Measurements from ENCODE around the gene SETBP1.
A peak's percentile ranks its signal among the peaks of the same experiment; 100 is the strongest.

SETBP1 gene

GRCh38 chr18:44900627-44901026, 219.9 kb downstream of the SETBP1 start:
- no peak overlapping the region for H3K27ac ChIP-seq
- TF ChIP-seq CTCF (IDR thresholded peaks at IDR 0.05; ENCODE audit: low read depth, low read length, missing control alignments), result no peak
- no peak overlapping the region for H3K4me3 ChIP-seq (ENCODE audit: low read depth, low read length)
- in situ Hi-C loops (cut with HindIII; ENCODE audit: low pct_ligation_motif_present, low sequenced_read_pairs), result no loop called here
- H3K36me3 ChIP-seq (replicated peaks), result no peaks in the 10 kb centered on the region
- no peaks in the 10 kb centered on the region for H3K27me3 ChIP-seq (replicated peaks)
- no peak for DNase-seq

GRCh38 chr18:44901283-44901682, 220.6 kb downstream of the SETBP1 start:
- in situ Hi-C loops (cut with HindIII; ENCODE audit: low pct_ligation_motif_present, low sequenced_read_pairs), result no loop called here
- TF ChIP-seq CTCF (IDR thresholded peaks at IDR 0.05; ENCODE audit: low read depth, low read length, missing control alignments), result peak; percentile 58
- Histone ChIP-seq H3K27ac (no peak overlapping the region), H3K27me3 (replicated peaks) (no peaks in the 10 kb centered on the region), H3K36me3 (replicated peaks) (no peaks in the 10 kb centered on the region), H3K4me3 (ENCODE audit: low read depth, low read length) (no peak overlapping the region)
- DNase-seq, result no peak

- in situ Hi-C loops (cut with HindIII; ENCODE audit: low pct_ligation_motif_present, low sequenced_read_pairs), result no loop called here
- H3K36me3 ChIP-seq (replicated peaks), result no peaks in the 10 kb centered on the region
These were observed 222.6 kb downstream of the SETBP1 start for GRCh38 chr18:44903327-44903726.

GRCh38 chr18:44904768-44905167, 224.1 kb downstream of the SETBP1 start:
- in situ Hi-C loops (cut with HindIII; ENCODE audit: low pct_ligation_motif_present, low sequenced_read_pairs), result no loop called here
- no peak overlapping the region for H3K4me3 ChIP-seq (ENCODE audit: low read depth, low read length)
- no peak overlapping the region for H3K27ac ChIP-seq

More at GRCh38 chr18:44903327-44903726, 222.6 kb downstream of the SETBP1 start:
- no peak for DNase-seq
- Histone ChIP-seq H3K27ac (no peak overlapping the region), H3K27me3 (replicated peaks) (no peaks in the 10 kb centered on the region), H3K4me3 (ENCODE audit: low read depth, low read length) (no peak overlapping the region)
- no peak for TF ChIP-seq CTCF (IDR thresholded peaks at IDR 0.05; ENCODE audit: low read depth, low read length, missing control alignments)

GRCh38 chr18:44909191-44909719, 228.6 kb downstream of the SETBP1 start:
- no peaks in the 10 kb centered on the region for H3K36me3 ChIP-seq (replicated peaks)
- no peaks in the 10 kb centered on the region for H3K27me3 ChIP-seq (replicated peaks)
- DNase-seq, result peak; percentile 38
- no peak overlapping the region for H3K27ac ChIP-seq
- no peak for TF ChIP-seq CTCF (IDR thresholded peaks at IDR 0.05; ENCODE audit: low read depth, low read length, missing control alignments)
- H3K4me3 ChIP-seq (ENCODE audit: low read depth, low read length), result no peak overlapping the region
- in situ Hi-C loops (cut with HindIII; ENCODE audit: low pct_ligation_motif_present, low sequenced_read_pairs), result no loop called here

More at GRCh38 chr18:44904768-44905167, 224.1 kb downstream of the SETBP1 start:
- Histone ChIP-seq H3K27me3 (replicated peaks) (no peaks in the 10 kb centered on the region), H3K36me3 (replicated peaks) (no peaks in the 10 kb centered on the region)
- no peak for DNase-seq
- TF ChIP-seq CTCF (IDR thresholded peaks at IDR 0.05; ENCODE audit: low read depth, low read length, missing control alignments), result no peak

GRCh38 chr18:44911260-44911659, 230.6 kb downstream of the SETBP1 start:
- H3K27ac ChIP-seq, result no peak overlapping the region
- TF ChIP-seq CTCF (IDR thresholded peaks at IDR 0.05; ENCODE audit: low read depth, low read length, missing control alignments), result no peak
- H3K27me3 ChIP-seq (replicated peaks), result no peaks in the 10 kb centered on the region
- no peak for DNase-seq
- H3K4me3 ChIP-seq (ENCODE audit: low read depth, low read length), result no peak overlapping the region
- in situ Hi-C loops (cut with HindIII; ENCODE audit: low pct_ligation_motif_present, low sequenced_read_pairs), result no loop called here
- H3K36me3 ChIP-seq (replicated peaks), result no peaks in the 10 kb centered on the region
